Measurements from ENCODE around the gene CRIP3. TPM values are rescaled to one million over a fixed set of nuclear protein-coding genes. Genes with fewer than 3 reads are reported as not detected.
A peak's percentile ranks its signal among the peaks of the same experiment; 100 is the strongest.

The CRIP3 gene
- total RNA-seq, 2 experiments from 2014 or later, result 1.8 to 2.0 TPM

DNA sequence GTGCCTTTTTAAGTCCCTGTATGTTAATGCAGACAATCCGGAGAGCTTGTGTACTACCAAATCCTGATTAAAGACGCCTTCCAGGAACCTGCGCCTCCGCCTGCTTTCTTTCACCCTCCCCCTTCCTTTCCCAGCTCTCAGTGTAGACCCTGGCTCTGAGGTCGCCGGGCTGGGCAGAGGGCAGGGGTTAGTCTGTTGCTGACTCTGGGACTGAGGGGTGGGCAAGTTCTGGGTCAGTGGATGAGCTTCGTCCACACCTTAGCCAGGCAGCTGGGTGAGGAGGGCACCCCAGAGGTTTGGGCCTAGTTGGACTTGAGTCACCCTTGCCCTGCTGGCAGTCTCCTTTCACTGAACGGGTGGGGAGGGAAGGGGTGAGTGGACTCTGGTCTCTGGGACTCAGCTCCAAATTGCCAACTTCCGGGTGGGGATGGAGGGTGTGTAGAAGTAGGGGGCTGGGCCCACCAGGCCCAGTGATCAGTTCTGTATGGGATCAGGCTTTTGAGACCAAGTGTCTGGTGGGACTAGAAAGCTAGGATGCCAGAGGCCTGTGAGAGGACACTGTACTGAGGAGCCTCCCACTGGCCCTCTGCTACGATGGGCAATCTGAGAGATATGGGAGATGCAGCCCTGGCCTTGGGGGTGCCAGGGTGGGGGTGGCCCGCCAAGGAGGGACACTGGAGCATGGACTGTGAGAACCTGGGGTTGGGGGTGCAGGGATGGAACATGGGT is 31.9 kb downstream of the CRIP3 start:
- ATAC-seq (ENCODE audit: poor library complexity) (no peak), DNase-seq (no peak)
- H3K36me3 ChIP-seq (ENCODE audit: insufficient read depth, low read length), result no peaks in the 10 kb centered on the region
- TF ChIP-seq, protein P1, sequence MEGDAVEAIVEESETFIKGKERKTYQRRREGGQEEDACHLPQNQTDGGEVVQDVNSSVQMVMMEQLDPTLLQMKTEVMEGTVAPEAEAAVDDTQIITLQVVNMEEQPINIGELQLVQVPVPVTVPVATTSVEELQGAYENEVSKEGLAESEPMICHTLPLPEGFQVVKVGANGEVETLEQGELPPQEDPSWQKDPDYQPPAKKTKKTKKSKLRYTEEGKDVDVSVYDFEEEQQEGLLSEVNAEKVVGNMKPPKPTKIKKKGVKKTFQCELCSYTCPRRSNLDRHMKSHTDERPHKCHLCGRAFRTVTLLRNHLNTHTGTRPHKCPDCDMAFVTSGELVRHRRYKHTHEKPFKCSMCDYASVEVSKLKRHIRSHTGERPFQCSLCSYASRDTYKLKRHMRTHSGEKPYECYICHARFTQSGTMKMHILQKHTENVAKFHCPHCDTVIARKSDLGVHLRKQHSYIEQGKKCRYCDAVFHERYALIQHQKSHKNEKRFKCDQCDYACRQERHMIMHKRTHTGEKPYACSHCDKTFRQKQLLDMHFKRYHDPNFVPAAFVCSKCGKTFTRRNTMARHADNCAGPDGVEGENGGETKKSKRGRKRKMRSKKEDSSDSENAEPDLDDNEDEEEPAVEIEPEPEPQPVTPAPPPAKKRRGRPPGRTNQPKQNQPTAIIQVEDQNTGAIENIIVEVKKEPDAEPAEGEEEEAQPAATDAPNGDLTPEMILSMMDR (IDR thresholded peaks at IDR 0.05), result no peak
- Mint-ChIP-seq H3K27ac (no peak overlapping the region), H3K4me1 (ENCODE audit: low read depth) (peaks cover 10% of the 10 kb centered on the region), H3K4me3 (peak overlapping the region; percentile 46), H3K36me3 (ENCODE audit: low read depth) (no peaks in the 10 kb centered on the region), H3K27me3 (peaks cover 42% of the 10 kb centered on the region), H3K9me3 (no peaks in the 10 kb centered on the region)
- peaks cover 8 to 11% of the 10 kb centered on the region in 2 experiments for H3K27me3 ChIP-seq (ENCODE audit: control insufficient read depth in 1 of 2, insufficient read depth in 2 of 2, low read length in 2 of 2)
- no peaks in the 10 kb centered on the region for H3K9me3 ChIP-seq (ENCODE audit: control insufficient read depth in 1 of 2, insufficient read depth in 1 of 2, low read length in 2 of 2)
- ChIA-PET CTCF (interaction anchor here (0.8 kb wide), 1 partner anchor 9 kb away, joined by 3 read pairs; no protein-coding TSS in a partner anchor), POLR2A (no interaction called here)
- H3K4me1 ChIP-seq (ENCODE audit: insufficient read depth, low read length), result peaks cover 21% of the 10 kb centered on the region
- H3K27ac ChIP-seq (ENCODE audit: low read depth in 1 of 2, low read length in 2 of 2), result no peak overlapping the region
- H3K4me3 ChIP-seq (ENCODE audit: low read length), result no peak overlapping the region
- intact Hi-C loops (cut with DNase I, micrococcal nuclease), result no loop called here

DNA sequence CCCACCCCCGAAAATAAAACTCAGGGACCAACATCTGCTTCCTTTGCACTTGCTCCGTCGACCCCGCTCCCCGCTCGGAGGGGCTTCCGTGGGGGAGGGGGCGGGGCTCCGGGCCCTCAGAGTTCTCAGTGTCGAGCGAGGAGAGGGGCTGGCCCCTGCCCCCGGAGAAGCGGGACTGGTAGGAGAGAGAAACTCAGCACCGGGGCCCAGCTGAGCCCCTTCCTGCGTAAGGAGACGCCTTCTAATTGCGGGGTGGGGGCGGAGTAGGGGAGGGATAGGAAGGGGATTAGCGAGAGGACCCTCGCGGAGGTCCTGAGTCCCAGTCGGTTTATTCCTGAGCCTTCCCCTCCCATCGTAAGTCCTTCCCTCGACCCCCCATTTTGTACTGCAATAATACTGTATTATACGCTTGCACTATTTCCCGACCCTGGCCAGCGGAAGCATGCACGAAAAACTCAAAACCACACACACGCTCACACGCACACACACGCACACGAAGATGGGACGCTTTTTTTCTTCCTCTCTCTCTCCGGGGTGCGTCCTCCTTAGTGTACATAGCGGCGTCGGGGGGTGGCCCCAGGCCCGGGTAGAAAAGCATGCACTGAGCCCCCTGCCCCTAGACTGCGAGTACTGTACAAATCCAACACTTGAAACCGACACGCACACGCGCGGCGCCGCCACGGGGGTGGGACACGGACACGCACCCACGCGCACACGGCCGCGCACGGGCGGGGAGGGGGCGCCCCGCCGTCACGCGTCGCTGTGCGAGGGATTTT is 32.6 kb downstream of the CRIP3 start:
- Mint-ChIP-seq H3K9me3 (no peaks in the 10 kb centered on the region), H3K36me3 (ENCODE audit: low read depth) (no peaks in the 10 kb centered on the region), H3K27ac (peak overlapping the region; percentile 8), H3K4me1 (ENCODE audit: low read depth) (peaks cover 10% of the 10 kb centered on the region), H3K4me3 (peak overlapping the region; percentile 85), H3K27me3 (peaks cover 36% of the 10 kb centered on the region)
- intact Hi-C loops (cut with DNase I, micrococcal nuclease), result no loop called here
- Histone ChIP-seq H3K27me3 (ENCODE audit: control insufficient read depth in 1 of 2, insufficient read depth in 2 of 2, low read length in 2 of 2) (peaks cover 8 to 11% of the 10 kb centered on the region in 2 experiments), H3K27ac (ENCODE audit: low read depth in 1 of 2, low read length in 2 of 2) (no peak overlapping the region), H3K9me3 (ENCODE audit: control insufficient read depth in 1 of 2, insufficient read depth in 1 of 2, low read length in 2 of 2) (no peaks in the 10 kb centered on the region), H3K4me1 (ENCODE audit: insufficient read depth, low read length) (peaks cover 21% of the 10 kb centered on the region), H3K36me3 (ENCODE audit: insufficient read depth, low read length) (no peaks in the 10 kb centered on the region), H3K4me3 (ENCODE audit: low read length) (peak overlapping the region; percentile 56)
- CTCF ChIA-PET, result interaction anchor here (0.8 kb wide), 2 partner anchors 8 to 32 kb away, joined by 3 to 4 read pairs; partner anchors contain the start of gene CRIP3
- ATAC-seq (ENCODE audit: poor library complexity) (peak; percentile 70), DNase-seq (peak in 12 of 14 experiments; percentile 15 to 82 (median 30))
- POLR2A ChIA-PET, result interaction anchor here (1.0 to 1.4 kb wide), 2 partner anchors 119 to 151 kb away, joined by 4 to 6 read pairs; partner anchors contain the start of gene ABCC10
- TF ChIP-seq, protein P1 (IDR thresholded peaks at IDR 0.05), result no peak

DNA sequence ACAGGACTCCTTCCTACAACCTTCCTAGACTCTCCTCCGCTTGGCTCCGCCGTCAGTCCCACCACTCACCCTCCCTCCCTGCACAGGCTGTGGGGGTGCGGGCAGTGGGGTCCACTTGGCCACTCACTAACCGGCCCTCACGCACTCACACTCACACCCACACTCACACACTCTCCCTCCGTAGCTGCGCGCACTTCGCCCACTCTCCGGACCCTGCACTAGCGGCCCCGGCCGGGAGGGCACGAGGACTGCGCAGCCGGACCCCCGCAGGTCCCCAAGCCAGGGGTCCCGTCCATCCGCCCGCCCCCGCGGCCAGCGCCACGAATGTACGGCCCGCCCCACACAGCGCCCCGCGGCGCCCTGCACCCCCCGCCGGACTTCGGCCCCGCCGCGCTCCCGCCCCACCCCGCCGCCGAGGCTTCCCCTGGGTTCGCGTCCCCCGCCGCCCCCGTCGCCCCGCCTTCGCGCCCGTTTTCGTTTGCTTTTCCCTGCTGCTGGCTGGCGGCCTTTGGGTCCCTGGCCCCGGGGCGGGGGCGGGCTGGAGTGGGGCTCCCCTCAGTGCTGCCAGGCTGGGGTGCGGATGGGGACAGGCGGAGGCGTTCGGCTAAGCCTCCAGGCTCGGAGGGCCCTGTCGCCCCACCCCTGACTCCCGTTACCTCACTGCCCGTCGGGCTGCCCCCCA is 33.6 kb downstream of the CRIP3 start:
- Mint-ChIP-seq H3K36me3 (ENCODE audit: low read depth) (no peaks in the 10 kb centered on the region), H3K4me1 (ENCODE audit: low read depth) (peaks cover 12% of the 10 kb centered on the region), H3K27ac (no peak overlapping the region), H3K27me3 (peaks cover 30% of the 10 kb centered on the region), H3K4me3 (peak overlapping the region; percentile 84), H3K9me3 (no peaks in the 10 kb centered on the region)
- H3K9me3 ChIP-seq (ENCODE audit: control insufficient read depth in 1 of 2, insufficient read depth in 1 of 2, low read length in 2 of 2), result no peaks in the 10 kb centered on the region
- ChIA-PET POLR2A (interaction anchor here (1.0 to 1.4 kb wide), 2 partner anchors 120 to 152 kb away, joined by 4 to 6 read pairs; partner anchors contain the start of gene ABCC10), CTCF (no interaction called here)
- peaks cover 23% of the 10 kb centered on the region for H3K4me1 ChIP-seq (ENCODE audit: insufficient read depth, low read length)
- H3K4me3 ChIP-seq (ENCODE audit: low read length), result peak overlapping the region; percentile 56
- TF ChIP-seq, protein P1 (IDR thresholded peaks at IDR 0.05), result no peak
- DNase-seq (peak in 11 of 14 experiments; percentile 9 to 54 (median 29)), ATAC-seq (ENCODE audit: poor library complexity) (peak; percentile 50)
- no peaks in the 10 kb centered on the region for H3K36me3 ChIP-seq (ENCODE audit: insufficient read depth, low read length)
- peaks cover 8 to 11% of the 10 kb centered on the region in 2 experiments for H3K27me3 ChIP-seq (ENCODE audit: control insufficient read depth in 1 of 2, insufficient read depth in 2 of 2, low read length in 2 of 2)
- intact Hi-C loops (cut with DNase I, micrococcal nuclease), result no loop called here
- no peak overlapping the region for H3K27ac ChIP-seq (ENCODE audit: low read depth in 1 of 2, low read length in 2 of 2)

Data from CD4-positive, alpha-beta T cell (primary cell).